Loucy (cell line): Measurements from ENCODE around the gene SSBP3.

ENCODE experiments used
- H2AFZ ChIP-seq: fragments of 200-600 bp; sonication (generic); 2 replicates; pipeline ENCODE4 v1.6.0; 2016; ENCODE audit warnings: antibody characterized with exemption, mild to moderate bottlenecking, low read length, moderate library complexity
- H3F3A ChIP-seq: fragments of 200-600 bp; 2 replicates; pipeline ENCODE4 v1.6.0; 2016; ENCODE audit warnings: antibody characterized with exemption, low read depth, mild to moderate bottlenecking
- H3K27me3 ChIP-seq: fragments of 200-600 bp; sonication (generic); 2 replicates; pipeline ENCODE4 v1.6.1; 2014; ENCODE audit warnings: low read length, mild to moderate bottlenecking; ENCODE audit not compliant: insufficient read depth, poor library complexity, severe bottlenecking
- H3K36me3 ChIP-seq: fragments of 200-600 bp; sonication (generic); 2 replicates; pipeline ENCODE4 v1.6.1; 2016; ENCODE audit warnings: low read length; ENCODE audit not compliant: insufficient read depth
- H3K4me1 ChIP-seq: fragments of 200-600 bp; sonication (generic); 2 replicates; pipeline ENCODE4 v1.5.1; 2014; ENCODE audit warnings: low read length, mild to moderate bottlenecking; ENCODE audit not compliant: insufficient read depth, poor library complexity, severe bottlenecking
- H3K4me2 ChIP-seq: fragments of 200-600 bp; sonication (generic); 2 replicates; pipeline ENCODE4 v1.6.0; 2014; ENCODE audit warnings: antibody characterized with exemption, low read length, low read depth, mild to moderate bottlenecking; ENCODE audit not compliant: poor library complexity, severe bottlenecking
- H3K4me3 ChIP-seq: fragments of 200-600 bp; sonication (generic); 2 replicates; pipeline ENCODE4 v1.5.1; 2014; ENCODE audit warnings: low read length, mild to moderate bottlenecking, mixed read lengths; ENCODE audit not compliant: poor library complexity, severe bottlenecking
- H3K79me2 ChIP-seq: fragments of 200-600 bp; sonication (generic); 2 replicates; pipeline ENCODE4 v1.6.1; 2014; ENCODE audit warnings: low read length; ENCODE audit not compliant: insufficient read depth
- H3K9ac ChIP-seq: fragments of 200-600 bp; sonication (generic); 2 replicates; pipeline ENCODE4 v1.6.0; 2014; ENCODE audit warnings: mild to moderate bottlenecking, low read depth, low read length, moderate library complexity; ENCODE audit not compliant: poor library complexity, severe bottlenecking
- H3K9me2 ChIP-seq: fragments of 200-600 bp; sonication (generic); replicated peaks from 2 replicates; pipeline ENCODE4 v1.6.1; 2016; ENCODE audit warnings: low read depth, low read length, mixed read lengths
- H3K9me3 ChIP-seq: fragments of 200-600 bp; sonication (generic); 2 replicates; pipeline ENCODE4 v1.6.1; 2014; ENCODE audit warnings: mild to moderate bottlenecking, antibody characterized with exemption, low read length, low read depth; ENCODE audit not compliant: insufficient read depth
- H4K20me1 ChIP-seq: fragments of 200-600 bp; sonication (generic); 2 replicates; pipeline ENCODE4 v1.6.0; 2014; ENCODE audit warnings: antibody characterized with exemption, low read length, mild to moderate bottlenecking; ENCODE audit not compliant: insufficient read depth, poor library complexity, severe bottlenecking
- EZH2phosphoT487 ChIP-seq: fragments of 200-600 bp; IDR thresholded peaks from 2 replicates; pipeline ENCODE4 v1.6.1; 2018; ENCODE audit warnings: antibody characterized with exemption, mild to moderate bottlenecking, moderate library complexity, borderline replicate concordance
- TF ChIP-seq, protein P1 (sequence below): fragments of 200-600 bp; sonication (generic); conservative IDR thresholded peaks from 2 replicates; pipeline ENCODE4 v1.5.1; 2014; ENCODE audit warnings: mild to moderate bottlenecking, antibody characterized with exemption, low read length

Gene SSBP3

GRCh38 chr1:54376430-54377039, 29.7 kb downstream of the SSBP3 start:
- Histone ChIP-seq H3K9me2 (no peaks in the 10 kb centered on the region), H2AFZ (no peak overlapping the region), H3K36me3 (peaks cover 25% of the 10 kb centered on the region; the same call in 1 of the 2 replicates), H3K9me3 (no peaks in the 10 kb centered on the region), H3K4me2 (no peak overlapping the region), H3K27me3 (no peaks in the 10 kb centered on the region), H4K20me1 (peaks cover 52% of the 10 kb centered on the region), H3K9ac (no peak overlapping the region), H3K4me3 (no peak overlapping the region), H3K4me1 (peaks cover 13% of the 10 kb centered on the region), H3K79me2 (peaks cover 98% of the 10 kb centered on the region; the same call in 1 of the 2 replicates), H3F3A (no peaks in the 10 kb centered on the region)
- TF ChIP-seq, protein P1, sequence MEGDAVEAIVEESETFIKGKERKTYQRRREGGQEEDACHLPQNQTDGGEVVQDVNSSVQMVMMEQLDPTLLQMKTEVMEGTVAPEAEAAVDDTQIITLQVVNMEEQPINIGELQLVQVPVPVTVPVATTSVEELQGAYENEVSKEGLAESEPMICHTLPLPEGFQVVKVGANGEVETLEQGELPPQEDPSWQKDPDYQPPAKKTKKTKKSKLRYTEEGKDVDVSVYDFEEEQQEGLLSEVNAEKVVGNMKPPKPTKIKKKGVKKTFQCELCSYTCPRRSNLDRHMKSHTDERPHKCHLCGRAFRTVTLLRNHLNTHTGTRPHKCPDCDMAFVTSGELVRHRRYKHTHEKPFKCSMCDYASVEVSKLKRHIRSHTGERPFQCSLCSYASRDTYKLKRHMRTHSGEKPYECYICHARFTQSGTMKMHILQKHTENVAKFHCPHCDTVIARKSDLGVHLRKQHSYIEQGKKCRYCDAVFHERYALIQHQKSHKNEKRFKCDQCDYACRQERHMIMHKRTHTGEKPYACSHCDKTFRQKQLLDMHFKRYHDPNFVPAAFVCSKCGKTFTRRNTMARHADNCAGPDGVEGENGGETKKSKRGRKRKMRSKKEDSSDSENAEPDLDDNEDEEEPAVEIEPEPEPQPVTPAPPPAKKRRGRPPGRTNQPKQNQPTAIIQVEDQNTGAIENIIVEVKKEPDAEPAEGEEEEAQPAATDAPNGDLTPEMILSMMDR, result no peak
- TF ChIP-seq EZH2phosphoT487, result no peak

- H3K9me3 ChIP-seq, result no peaks in the 10 kb centered on the region
- H3K27me3 ChIP-seq, result no peaks in the 10 kb centered on the region
- TF ChIP-seq EZH2phosphoT487, result no peak
- TF ChIP-seq, protein P1, result no peak; the same call in 1 of the 2 replicates
- no peak overlapping the region for H2AFZ ChIP-seq
- H3K4me3 ChIP-seq, result no peak overlapping the region
- no peaks in the 10 kb centered on the region for H3K9me2 ChIP-seq
- H3K4me1 ChIP-seq, result peaks cover 13% of the 10 kb centered on the region
- H3K9ac ChIP-seq, result no peak overlapping the region
- peaks cover 24% of the 10 kb centered on the region; the same call in 1 of the 2 replicates for H3K36me3 ChIP-seq
- H3F3A ChIP-seq, result no peaks in the 10 kb centered on the region
- peaks cover 98% of the 10 kb centered on the region; the same call in 1 of the 2 replicates for H3K79me2 ChIP-seq
- no peak overlapping the region for H3K4me2 ChIP-seq
- peaks cover 59% of the 10 kb centered on the region for H4K20me1 ChIP-seq
Measured at GRCh38 chr1:54375712-54376429, 30.3 kb downstream of the SSBP3 start.

DNA sequence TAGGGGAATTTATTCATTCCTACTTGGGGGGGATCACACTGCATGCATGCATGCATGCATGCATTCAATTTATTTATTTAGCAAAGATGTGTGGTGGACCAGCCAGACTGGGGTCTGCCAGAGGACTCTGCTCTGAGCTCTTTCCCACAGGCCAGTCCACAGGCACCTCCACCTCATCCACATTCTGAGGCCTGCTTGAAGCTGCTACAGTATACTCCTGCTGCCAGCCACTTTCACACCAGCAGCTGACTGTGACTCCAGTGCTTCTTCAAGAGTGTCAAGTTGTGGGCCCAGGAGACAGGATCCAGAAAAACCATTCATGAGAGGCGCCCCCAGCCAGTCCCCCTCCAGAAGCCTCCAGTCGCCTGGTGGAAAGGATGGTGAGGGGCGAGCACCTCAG, 30.9 kb downstream of the SSBP3 start:
- H3K4me2 ChIP-seq, result no peak overlapping the region
- no peaks in the 10 kb centered on the region for H3K9me3 ChIP-seq
- H3K4me3 ChIP-seq, result no peak overlapping the region
- H3K9me2 ChIP-seq, result no peaks in the 10 kb centered on the region
- TF ChIP-seq, protein P1, result no peak
- no peak for TF ChIP-seq EZH2phosphoT487
- peaks cover 13% of the 10 kb centered on the region for H3K4me1 ChIP-seq
- peaks cover 57% of the 10 kb centered on the region for H4K20me1 ChIP-seq
- H3K9ac ChIP-seq, result no peak overlapping the region
- H2AFZ ChIP-seq, result no peak overlapping the region
- H3K36me3 ChIP-seq, result peaks cover 24% of the 10 kb centered on the region; the same call in 1 of the 2 replicates
- no peaks in the 10 kb centered on the region for H3K27me3 ChIP-seq
- peaks cover 98% of the 10 kb centered on the region; the same call in 1 of the 2 replicates for H3K79me2 ChIP-seq
- no peaks in the 10 kb centered on the region for H3F3A ChIP-seq
